ENCODE data around the gene PTPA. TPM values are rescaled to one million over a fixed set of nuclear protein-coding genes. Genes with fewer than 3 reads are reported as not detected.
A peak's percentile ranks its signal among the peaks of the same experiment; 100 is the strongest.

Gene PTPA
- total RNA-seq, 1 donor from 2014 or later, result 39.5 TPM

DNA sequence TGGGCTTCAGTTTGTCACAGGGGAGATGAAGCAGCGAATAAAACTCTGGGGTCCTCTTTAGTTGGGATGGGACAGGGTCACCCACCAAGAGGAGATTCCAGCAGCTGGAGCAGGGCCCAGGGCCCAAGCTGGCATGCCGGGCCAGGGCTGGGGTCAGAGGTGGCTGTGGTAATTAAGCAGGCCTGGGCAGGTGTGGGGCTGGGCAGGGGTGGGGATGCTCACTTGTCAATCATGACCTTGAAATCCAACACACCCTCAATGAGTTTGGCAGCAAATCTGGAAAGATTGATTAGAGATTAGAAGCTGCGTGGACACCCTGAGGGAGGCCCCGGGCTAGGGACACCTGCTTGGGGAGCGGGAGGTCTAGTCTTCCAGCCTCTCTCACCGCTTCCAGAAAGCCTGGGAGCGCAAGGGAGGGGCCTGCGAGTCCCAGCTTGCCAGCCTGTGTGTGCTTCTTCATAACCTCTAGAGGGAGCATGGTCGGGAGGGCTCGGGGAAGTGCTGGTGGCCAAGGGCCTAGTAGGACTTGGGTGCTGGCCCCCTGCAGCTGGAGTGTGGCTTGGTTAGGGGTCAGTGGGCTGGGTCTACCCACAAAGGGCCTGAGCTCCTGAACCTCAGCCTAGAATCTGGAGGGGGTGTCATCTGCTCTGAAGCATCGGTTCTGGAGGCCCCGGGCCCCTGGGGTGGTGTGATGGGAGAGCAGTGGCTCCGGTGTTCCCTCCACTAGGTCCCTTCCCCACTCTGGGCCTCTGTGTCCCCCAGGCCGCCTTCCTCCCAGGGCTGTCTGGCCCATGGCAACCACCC lies 8.2 kb upstream of the PTPA start:
- FAIRE-seq, result peak; percentile 50
- DNase-seq (ENCODE audit: low read depth), result peak; percentile 59
- no peak overlapping the region for H3K4me3 ChIP-seq (ENCODE audit: low read depth, low read length)
- no peaks in the 10 kb centered on the region for H3K36me3 ChIP-seq (ENCODE audit: control insufficient read depth, insufficient read depth, low read length)
- TF ChIP-seq, protein P1, sequence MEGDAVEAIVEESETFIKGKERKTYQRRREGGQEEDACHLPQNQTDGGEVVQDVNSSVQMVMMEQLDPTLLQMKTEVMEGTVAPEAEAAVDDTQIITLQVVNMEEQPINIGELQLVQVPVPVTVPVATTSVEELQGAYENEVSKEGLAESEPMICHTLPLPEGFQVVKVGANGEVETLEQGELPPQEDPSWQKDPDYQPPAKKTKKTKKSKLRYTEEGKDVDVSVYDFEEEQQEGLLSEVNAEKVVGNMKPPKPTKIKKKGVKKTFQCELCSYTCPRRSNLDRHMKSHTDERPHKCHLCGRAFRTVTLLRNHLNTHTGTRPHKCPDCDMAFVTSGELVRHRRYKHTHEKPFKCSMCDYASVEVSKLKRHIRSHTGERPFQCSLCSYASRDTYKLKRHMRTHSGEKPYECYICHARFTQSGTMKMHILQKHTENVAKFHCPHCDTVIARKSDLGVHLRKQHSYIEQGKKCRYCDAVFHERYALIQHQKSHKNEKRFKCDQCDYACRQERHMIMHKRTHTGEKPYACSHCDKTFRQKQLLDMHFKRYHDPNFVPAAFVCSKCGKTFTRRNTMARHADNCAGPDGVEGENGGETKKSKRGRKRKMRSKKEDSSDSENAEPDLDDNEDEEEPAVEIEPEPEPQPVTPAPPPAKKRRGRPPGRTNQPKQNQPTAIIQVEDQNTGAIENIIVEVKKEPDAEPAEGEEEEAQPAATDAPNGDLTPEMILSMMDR (IDR thresholded peaks at IDR 0.05; ENCODE audit: insufficient read depth, low read length, severe bottlenecking), result peak; percentile 93
- H3K27me3 ChIP-seq (ENCODE audit: control insufficient read depth, insufficient read depth, low read length), result no peaks in the 10 kb centered on the region

DNA sequence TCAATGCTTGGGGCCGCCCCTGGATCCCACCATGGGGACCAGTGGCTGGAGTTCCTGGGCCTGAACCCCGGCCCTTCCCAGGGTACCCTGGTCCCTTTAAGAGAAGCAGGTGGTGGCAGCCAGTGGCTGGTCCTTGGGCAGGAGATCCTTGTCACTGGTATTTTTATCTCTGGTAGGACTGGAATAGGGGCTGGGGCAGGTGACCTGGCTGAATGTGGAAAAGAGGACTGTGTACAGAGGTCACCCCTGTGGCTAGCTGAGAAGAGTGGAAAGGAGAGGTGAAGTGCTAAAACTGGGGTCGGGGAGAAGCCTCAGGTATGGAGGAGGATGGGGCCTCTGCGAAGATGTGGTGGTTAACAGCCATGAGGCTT lies 7.6 kb upstream of the PTPA start:
- Histone ChIP-seq H3K36me3 (ENCODE audit: control insufficient read depth, insufficient read depth, low read length) (peaks cover 1% of the 10 kb centered on the region), H3K27me3 (ENCODE audit: control insufficient read depth, insufficient read depth, low read length) (no peaks in the 10 kb centered on the region), H3K4me3 (ENCODE audit: low read depth, low read length) (no peak overlapping the region)
- DNase-seq (ENCODE audit: low read depth) (no peak), FAIRE-seq (no peak)
- TF ChIP-seq, protein P1 (IDR thresholded peaks at IDR 0.05; ENCODE audit: insufficient read depth, low read length, severe bottlenecking), result no peak

- Histone ChIP-seq H3K4me3 (ENCODE audit: low read depth, low read length) (no peak overlapping the region), H3K27me3 (ENCODE audit: control insufficient read depth, insufficient read depth, low read length) (no peaks in the 10 kb centered on the region), H3K36me3 (ENCODE audit: control insufficient read depth, insufficient read depth, low read length) (peaks cover 2% of the 10 kb centered on the region)
- DNase-seq (ENCODE audit: low read depth) (no peak), FAIRE-seq (no peak)
- TF ChIP-seq, protein P1 (IDR thresholded peaks at IDR 0.05; ENCODE audit: insufficient read depth, low read length, severe bottlenecking), result no peak
Observed at GRCh38 chr9:129104051-129104450, 7.2 kb upstream of the PTPA start.

DNA sequence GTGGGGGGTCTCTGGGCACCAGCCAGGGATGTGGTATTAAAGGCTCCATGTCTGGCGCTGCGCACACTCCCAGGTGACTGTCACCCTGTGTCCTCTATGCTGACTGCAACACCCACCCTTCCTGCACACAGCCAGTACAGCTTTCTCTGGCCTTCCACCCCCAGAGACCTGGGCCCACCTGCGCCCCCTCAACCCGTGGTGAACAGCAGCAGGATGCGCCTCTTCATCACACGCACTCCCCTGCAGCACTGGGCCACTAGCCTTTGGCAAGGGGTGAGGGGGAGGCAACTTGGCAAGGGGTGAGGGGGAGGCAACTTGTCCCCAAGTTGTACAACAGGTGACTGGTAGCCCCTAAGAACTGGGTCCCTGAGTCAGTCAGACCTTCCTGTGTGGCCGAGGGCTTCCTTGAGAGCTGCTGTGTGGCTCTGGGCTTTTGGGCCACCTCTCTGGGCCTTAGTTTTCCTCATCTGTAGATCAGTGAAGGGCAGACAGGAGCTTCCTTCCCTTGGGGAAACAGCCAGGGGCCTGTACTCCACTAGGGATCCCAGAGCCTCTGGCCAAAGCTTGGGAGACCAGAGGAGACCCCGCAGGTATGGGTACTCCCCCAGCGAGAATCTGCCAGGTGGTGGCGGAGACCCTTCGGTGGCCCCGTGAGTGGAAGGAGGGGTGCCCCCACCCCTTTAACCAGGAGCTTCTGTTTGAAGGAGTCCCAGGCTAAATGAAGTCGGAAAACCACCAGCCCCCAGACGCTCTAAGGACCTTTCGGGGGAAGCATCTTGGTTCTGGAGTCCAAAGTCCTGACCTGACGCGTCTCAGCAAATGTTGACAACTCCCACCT lies 5.1 kb upstream of the PTPA start:
- FAIRE-seq (no peak), DNase-seq (ENCODE audit: low read depth) (no peak)
- H3K4me3 ChIP-seq (ENCODE audit: low read depth, low read length), result no peak overlapping the region
- H3K36me3 ChIP-seq (ENCODE audit: control insufficient read depth, insufficient read depth, low read length), result peaks cover 2% of the 10 kb centered on the region
- TF ChIP-seq, protein P1 (IDR thresholded peaks at IDR 0.05; ENCODE audit: insufficient read depth, low read length, severe bottlenecking), result no peak
- no peaks in the 10 kb centered on the region for H3K27me3 ChIP-seq (ENCODE audit: control insufficient read depth, insufficient read depth, low read length)

DNA sequence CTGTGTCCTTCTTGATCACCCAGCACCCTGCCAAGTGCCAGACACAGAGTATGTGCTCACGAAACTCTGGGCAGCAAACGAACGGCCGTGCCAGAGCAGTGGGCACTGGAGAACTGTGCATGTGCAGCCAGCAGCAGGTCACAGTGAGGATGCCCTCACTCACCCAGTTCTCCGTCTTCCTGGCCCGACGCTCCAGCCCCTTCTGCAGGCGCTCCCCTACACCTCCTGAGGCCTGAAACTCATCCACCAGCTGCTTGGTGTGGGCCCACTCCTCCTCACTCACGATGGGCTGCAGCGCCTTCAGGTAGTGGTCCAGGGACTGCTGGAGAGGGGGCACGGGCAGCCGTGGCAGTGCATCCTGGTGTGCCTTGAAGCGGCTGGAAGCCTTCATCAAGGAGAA lies 3.6 kb upstream of the PTPA start:
- FAIRE-seq (no peak), DNase-seq (ENCODE audit: low read depth) (no peak)
- H3K4me3 ChIP-seq (ENCODE audit: low read depth, low read length), result no peak overlapping the region
- no peaks in the 10 kb centered on the region for H3K27me3 ChIP-seq (ENCODE audit: control insufficient read depth, insufficient read depth, low read length)
- TF ChIP-seq, protein P1 (IDR thresholded peaks at IDR 0.05; ENCODE audit: insufficient read depth, low read length, severe bottlenecking), result no peak
- peaks cover 2% of the 10 kb centered on the region for H3K36me3 ChIP-seq (ENCODE audit: control insufficient read depth, insufficient read depth, low read length)
